HG03520 (cell line): ENCODE results near the gene ZCCHC10.

Experiments
- ATAC-seq: cut with Tn5 transposase; IDR thresholded peaks from one replicate; pipeline ENCODE4 v1.9.1; 2021; ENCODE audit warnings: mild to moderate bottlenecking, moderate library complexity; ENCODE audit not compliant: unreplicated experiment

The ZCCHC10 gene

DNA sequence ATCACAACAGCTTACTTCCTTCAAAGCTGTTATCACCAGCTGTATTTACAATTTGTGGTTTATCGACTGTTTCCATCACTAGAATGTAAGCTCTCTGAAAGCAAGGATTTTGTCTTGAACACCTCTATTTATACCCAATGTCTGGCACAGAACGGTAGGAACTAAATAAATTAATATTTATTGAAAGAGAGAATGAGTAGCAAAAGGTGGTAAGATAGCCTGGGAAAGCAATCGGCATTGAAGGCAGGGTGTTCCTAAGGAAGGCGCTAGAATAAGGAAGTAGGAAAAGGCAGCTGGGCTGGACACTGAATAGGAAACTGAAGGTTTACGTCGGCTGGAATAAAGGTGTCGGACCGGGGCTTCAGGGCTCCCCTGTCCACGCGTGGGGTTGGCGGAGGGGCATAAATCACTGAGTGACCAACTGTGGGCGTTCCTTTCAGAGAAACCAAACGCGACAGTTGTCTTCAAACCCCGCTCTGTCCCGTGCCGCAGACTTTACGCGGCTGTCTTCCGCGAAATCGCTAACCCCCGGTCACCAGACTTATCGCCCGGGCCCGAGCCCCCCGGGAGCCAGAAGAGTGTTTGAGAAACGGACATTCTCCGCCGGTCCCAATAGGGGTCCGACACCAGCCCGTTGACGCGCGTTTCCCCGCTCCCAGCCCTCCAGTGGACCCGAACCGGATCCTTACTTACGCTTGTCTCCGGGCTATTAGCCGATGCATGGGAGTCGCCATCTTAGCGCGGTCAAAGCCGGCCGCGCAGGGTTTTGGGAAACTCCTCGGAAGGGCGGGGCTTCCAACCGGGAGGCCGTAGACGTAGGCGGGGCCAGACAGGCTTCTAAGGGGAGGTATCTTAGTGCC, at the start of gene ZCCHC10:
ZCCHC10 (minus strand) TSS at position 746 of the 860 bp plus-strand sequence; CDS start at position 734, 12 bp downstream.
- ATAC-seq, result peak; percentile 89

- ATAC-seq, result no peak
Observed at GRCh38 chr5:133075572-133076536, 49.5 kb upstream of the ZCCHC10 start.

DNA sequence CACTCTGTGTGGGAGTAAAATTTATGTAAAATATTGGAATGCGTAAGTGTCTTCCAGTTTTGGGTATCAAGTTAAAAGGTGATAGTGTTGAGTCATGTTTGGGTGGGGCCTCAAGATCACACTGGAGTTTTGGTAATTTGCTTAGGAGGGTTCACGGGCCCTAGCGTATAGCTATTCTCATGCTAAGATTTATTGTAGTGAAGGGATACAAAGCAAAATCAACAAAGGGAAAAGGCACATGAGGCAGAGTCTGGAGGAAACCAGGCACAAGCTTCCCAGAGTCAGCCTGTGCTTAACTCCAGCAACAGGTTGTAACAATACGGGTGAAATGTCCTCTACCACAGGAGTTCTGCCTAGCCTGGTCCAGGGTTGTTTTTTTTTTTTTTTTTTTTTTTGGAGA, 45.7 kb upstream of the ZCCHC10 start:
- no peak for ATAC-seq

- ATAC-seq, result no peak
Observed at GRCh38 chr5:133066045-133066444, 39.7 kb upstream of the ZCCHC10 start.

GRCh38 chr5:133065471-133065870, 39.1 kb upstream of the ZCCHC10 start:
- no peak for ATAC-seq

- ATAC-seq, result no peak
Observed at GRCh38 chr5:133063965-133064364, 37.6 kb upstream of the ZCCHC10 start.

GRCh38 chr5:133062276-133062675, 35.9 kb upstream of the ZCCHC10 start:
- no peak for ATAC-seq

GRCh38 chr5:133059621-133060020, 33.3 kb upstream of the ZCCHC10 start:
- no peak for ATAC-seq

GRCh38 chr5:133056891-133057290, 30.5 kb upstream of the ZCCHC10 start:
- ATAC-seq, result no peak

- no peak for ATAC-seq
Observed at GRCh38 chr5:133054697-133055471, 28.5 kb upstream of the ZCCHC10 start.

DNA sequence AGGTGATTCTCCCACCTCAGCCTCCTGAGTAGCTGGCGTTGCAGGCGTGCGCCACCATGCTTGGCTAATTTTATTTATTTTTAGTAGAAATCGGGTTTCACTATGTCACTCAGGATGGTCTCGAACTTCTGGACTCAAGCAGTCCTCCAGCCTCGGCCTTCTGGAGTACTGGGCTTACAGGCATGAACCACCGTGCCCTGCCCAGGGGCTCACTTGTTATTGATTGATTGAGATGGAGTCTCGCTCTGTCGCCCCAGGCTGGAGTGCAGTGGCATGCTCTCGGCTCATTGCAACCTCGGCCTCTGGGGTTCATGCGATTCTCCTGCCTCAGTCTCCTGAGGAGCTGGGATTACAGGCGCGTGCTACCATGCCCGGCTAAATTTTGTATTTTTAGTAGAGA, 27.1 kb upstream of the ZCCHC10 start:
- ATAC-seq, result no peak

DNA sequence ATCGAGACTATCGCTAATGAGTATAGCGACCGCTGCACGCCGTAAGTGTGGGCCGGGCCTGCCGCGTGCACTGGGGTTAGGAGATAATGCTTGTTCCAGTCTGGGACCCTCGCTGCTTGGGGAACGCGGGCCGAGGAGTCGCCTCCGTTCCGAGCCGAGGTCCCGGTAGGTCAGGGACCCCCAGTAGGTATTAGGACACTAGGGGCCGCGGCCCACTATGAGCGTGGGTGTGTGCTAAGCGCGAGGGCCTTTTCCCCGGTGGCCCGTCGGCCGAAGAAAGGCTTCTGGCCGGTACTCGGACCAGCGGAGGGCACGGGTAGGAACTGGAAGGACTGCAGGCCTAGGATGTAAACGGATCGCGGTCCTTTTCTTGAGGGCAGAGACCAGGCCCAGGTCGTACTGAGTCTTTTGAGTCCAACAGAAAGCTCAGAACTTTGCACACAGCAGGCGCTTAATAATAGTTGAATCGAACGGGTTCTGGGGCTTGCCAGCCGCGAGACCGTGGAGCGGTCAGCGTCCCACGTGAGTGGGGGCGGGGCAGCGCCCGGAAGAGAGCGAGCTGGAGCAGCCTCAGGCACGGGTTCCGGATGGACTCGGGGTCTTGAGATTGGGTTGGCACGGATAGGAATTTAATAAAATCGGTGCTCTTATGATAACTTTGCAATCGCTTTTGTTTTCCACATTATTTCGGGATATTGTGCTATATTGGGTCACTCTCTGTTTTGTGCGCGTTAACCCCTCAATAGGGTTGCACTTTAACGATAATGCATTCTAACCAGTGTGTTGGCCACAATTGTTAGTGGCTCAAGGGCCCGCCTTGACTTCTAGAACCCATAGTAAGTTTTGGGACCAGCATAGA, 26.2 kb upstream of the ZCCHC10 start:
- peak; percentile 27 for ATAC-seq

DNA sequence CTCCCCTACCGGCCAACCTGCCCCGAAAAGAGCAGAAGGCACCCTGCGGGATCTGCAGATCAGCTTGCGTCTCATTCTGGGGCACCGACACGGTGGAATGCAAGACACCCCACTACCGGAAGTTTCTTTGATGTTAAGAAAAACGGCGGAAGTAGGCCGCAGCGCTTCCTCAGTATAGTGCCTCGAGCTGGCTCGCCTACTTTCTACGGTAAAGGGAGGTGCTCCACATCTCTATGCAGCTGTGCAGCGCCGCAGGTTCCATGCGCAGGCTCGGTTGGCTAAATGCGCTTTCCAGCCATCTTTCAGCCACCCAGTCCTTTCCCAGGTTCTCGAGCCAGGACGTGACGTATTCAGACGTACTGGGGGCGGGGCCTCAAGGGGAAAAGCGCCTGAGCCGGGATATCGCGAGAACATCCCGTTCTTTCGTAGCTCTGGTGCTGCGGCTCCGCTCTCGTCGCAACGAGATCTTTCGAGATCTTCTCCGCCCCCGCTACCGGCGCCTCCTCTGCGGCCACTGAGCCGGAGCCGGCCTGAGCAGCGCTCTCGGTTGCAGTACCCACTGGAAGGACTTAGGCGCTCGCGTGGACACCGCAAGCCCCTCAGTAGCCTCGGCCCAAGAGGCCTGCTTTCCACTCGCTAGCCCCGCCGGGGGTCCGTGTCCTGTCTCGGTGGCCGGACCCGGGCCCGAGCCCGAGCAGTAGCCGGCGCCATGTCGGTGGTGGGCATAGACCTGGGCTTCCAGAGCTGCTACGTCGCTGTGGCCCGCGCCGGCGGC, 25.4 kb upstream of the ZCCHC10 start, which contains the start of gene HSPA4:
HSPA4 (plus strand) TSS at position 472 of the 775 bp plus-strand sequence; CDS start at position 710, 238 bp downstream.
- ATAC-seq, result peak; percentile 85

DNA sequence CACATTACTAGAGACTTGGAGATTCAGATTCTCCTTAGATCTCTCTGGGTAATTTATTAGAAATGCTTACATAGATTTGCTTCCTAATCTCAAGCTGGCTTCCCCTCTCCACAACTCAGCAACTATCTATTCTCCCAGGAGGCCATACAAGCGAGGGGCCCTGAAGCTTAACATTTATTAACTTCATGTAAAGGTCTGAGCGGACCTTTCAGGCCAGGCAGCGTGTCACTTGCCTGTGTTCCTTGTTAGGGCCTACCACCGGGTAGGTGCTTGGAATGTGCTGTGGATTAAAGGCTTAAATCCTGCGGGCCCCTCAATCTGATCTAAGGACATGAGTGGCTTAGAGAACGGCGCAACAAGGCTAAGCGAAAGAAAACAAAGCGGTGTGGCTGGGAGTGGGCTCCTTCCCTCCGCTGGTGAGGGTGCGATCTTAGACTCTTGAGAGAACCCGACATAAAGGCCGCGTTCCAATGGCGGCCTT, 24.8 kb upstream of the ZCCHC10 start:
- no peak for ATAC-seq

GRCh38 chr5:133050521-133050920, 24.2 kb upstream of the ZCCHC10 start:
- no peak for ATAC-seq

- ATAC-seq, result no peak
Observed at GRCh38 chr5:133049726-133050048, 23.3 kb upstream of the ZCCHC10 start.

- no peak for ATAC-seq
Observed at GRCh38 chr5:133048993-133049725, 22.8 kb upstream of the ZCCHC10 start.

- ATAC-seq, result no peak
Observed at GRCh38 chr5:133047404-133047803, 21.1 kb upstream of the ZCCHC10 start.
